ENCODE results near the gene ROR2. TPM values are rescaled to one million over a fixed set of nuclear protein-coding genes. Genes with fewer than 3 reads are reported as not detected.

ROR2 gene
- total and polyA plus RNA-seq, 2 of the 8 experiments (the other 6 are each of a cell fraction or from before 2014, with no cell fraction given) = 2.7 to 4.3 TPM

GRCh38 chr9:91533382-91533781 lies 416.6 kb downstream of the ROR2 start:
- CTCF ChIA-PET (ENCODE audit: partially characterized antibody) = interaction anchor here (0.8 to 1.4 kb wide), 2 partner anchors 126 to 1805 kb away, joined by 3 read pairs; no protein-coding TSS in a partner anchor
- H2AK5ac ChIP-seq (ENCODE audit: low read depth, low read length) = no peak overlapping the region
- no peak overlapping the region for H2BK12ac ChIP-seq (ENCODE audit: low read depth, low read length)
- WGBS, 2 experiments (ENCODE audit: extremely low coverage in 1 of 2, insufficient coverage in 1 of 2, insufficient read length in 1 of 2, insufficient replicate concordance in 2 of 2, low coverage in 1 of 2, low lambda C conversion rate in 2 of 2, missing lambda C conversion rate in 1 of 2) = 94% methylated on average over 7 of the region's 7 CpGs; no CpG with 5 or more reads in 1 of the 2 experiments
- DNase-seq (ENCODE audit: low read depth in 1 of 2, low spot score in 2 of 2) (no peak), FAIRE-seq (no peak)
- POLR2A ChIA-PET (ENCODE audit: partially characterized antibody) = no interaction called here
- H3K9ac ChIP-seq (replicated peaks in 1 of 4; ENCODE audit: extremely low read depth in 1 of 4, low read depth in 3 of 4, low read length in 3 of 4) = no peak overlapping the region
- H3K4me3 ChIP-seq (ENCODE audit: extremely low read depth in 1 of 4, insufficient read depth in 2 of 4, low read depth in 3 of 4, low read length in 4 of 4) = no peak overlapping the region
- H4K5ac ChIP-seq (ENCODE audit: insufficient read length, low read depth, low read length) = no peak overlapping the region
- no peak overlapping the region for H3K4me2 ChIP-seq (ENCODE audit: insufficient read depth in 1 of 2, low read depth in 2 of 2, low read length in 2 of 2)
- H2BK15ac ChIP-seq (ENCODE audit: low read length) = no peak overlapping the region
- peaks cover 0 to 4% (median 1%) of the 10 kb centered on the region in 4 experiments; a peak in 2 of 7 replicates for H3K4me1 ChIP-seq (replicated peaks in 1 of 4; ENCODE audit: control insufficient read depth in 3 of 4, insufficient read depth in 4 of 4, low read length in 3 of 4)
- H4K91ac ChIP-seq (replicated peaks; ENCODE audit: insufficient read length, low read length) = no peak overlapping the region
- H3K14ac ChIP-seq (ENCODE audit: insufficient read length) = no peak overlapping the region
- no peaks in the 10 kb centered on the region for H3K9me3 ChIP-seq (ENCODE audit: insufficient read depth in 2 of 2, low read depth in 1 of 2, low read length in 1 of 2)
- H2BK5ac ChIP-seq (ENCODE audit: low read depth, low read length) = no peak overlapping the region
- no peak overlapping the region for H3K4ac ChIP-seq (replicated peaks; ENCODE audit: insufficient read length, low read depth, low read length)
- no peak overlapping the region for H2BK120ac ChIP-seq (replicated peaks; ENCODE audit: low read depth, low read length)
- no peaks in the 10 kb centered on the region for H3K23me2 ChIP-seq (ENCODE audit: low read depth, low read length)
- no peaks in the 10 kb centered on the region for H3K79me2 ChIP-seq (ENCODE audit: control insufficient read depth in 1 of 2, insufficient read depth in 2 of 2, low read length in 2 of 2)
- no peak overlapping the region for H3K27ac ChIP-seq (ENCODE audit: low read depth, low read length)
- H3K18ac ChIP-seq (ENCODE audit: extremely low read depth, low read length) = no peak overlapping the region
- no peak overlapping the region for H2AFZ ChIP-seq (ENCODE audit: low read length)
- no peak overlapping the region for H4K8ac ChIP-seq (ENCODE audit: extremely low read depth, insufficient read depth, low read length)
- no peaks in the 10 kb centered on the region for H3K36me3 ChIP-seq (ENCODE audit: control insufficient read depth in 2 of 4, insufficient read depth in 4 of 4, low read length in 3 of 4)
- no peak overlapping the region for H3K23ac ChIP-seq (ENCODE audit: insufficient read length)
- no peaks in the 10 kb centered on the region for H3K27me3 ChIP-seq (replicated peaks in 1 of 4; ENCODE audit: control insufficient read depth in 3 of 4, extremely low read depth in 1 of 4, insufficient read depth in 3 of 4, low read length in 3 of 4)
- H4K20me1 ChIP-seq (replicated peaks in 1 of 2; ENCODE audit: control insufficient read depth in 1 of 2, insufficient read depth in 2 of 2, low read length in 2 of 2) = no peaks in the 10 kb centered on the region
- no peaks in the 10 kb centered on the region for H3K79me1 ChIP-seq (ENCODE audit: low read depth, low read length)
- H3K56ac ChIP-seq (replicated peaks; ENCODE audit: insufficient read length, low read depth, low read length) = no peak overlapping the region
- H2BK20ac ChIP-seq (ENCODE audit: low read length) = no peak overlapping the region
- TF ChIP-seq CEBPB (IDR thresholded peaks at IDR 0.05; ENCODE audit: low read depth, low read length) (no peak), EGR1 (IDR thresholded peaks at IDR 0.05; ENCODE audit: borderline replicate concordance, low read depth, low read length) (no peak), CREB1 (IDR thresholded peaks at IDR 0.05) (no peak), CBX8 (IDR thresholded peaks at IDR 0.05; ENCODE audit: borderline replicate concordance, low read depth, low read length) (no peak), CTBP2 (IDR thresholded peaks at IDR 0.05; ENCODE audit: borderline replicate concordance, insufficient read depth, insufficient read length, low read length) (no peak)

Data from H1 (cell line).